Measurements from ENCODE around the gene SLC12A5.

The SLC12A5 gene

DNA sequence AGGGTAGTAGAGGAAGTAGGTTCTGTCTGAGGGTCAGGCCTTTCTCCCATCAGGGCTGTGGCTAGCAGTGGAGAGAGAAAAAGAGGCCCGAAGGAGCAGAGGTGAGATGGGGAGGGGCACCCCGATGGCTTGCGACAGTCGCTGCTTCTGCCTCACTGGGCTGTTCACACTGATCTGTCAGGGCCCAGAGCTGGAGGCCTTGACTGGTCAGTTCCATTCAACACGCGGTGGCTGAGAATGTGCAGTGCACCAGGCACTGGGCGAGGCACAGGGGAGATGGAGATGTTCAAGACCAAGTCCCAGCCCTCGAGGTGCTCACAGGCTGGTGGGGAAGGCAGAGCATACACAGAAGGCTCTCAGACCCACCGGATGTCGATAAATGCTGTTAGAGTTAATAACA lies 21.4 kb downstream of the SLC12A5 start:
- no peaks in the 10 kb centered on the region for H3K36me3 Mint-ChIP-seq
- H3K4me3 Mint-ChIP-seq, result no peak overlapping the region
- H3K9me3 Mint-ChIP-seq (ENCODE audit: low read depth), result no peaks in the 10 kb centered on the region
- no peak overlapping the region for H3K27ac Mint-ChIP-seq
- peaks cover 18% of the 10 kb centered on the region for H3K27me3 Mint-ChIP-seq
- peaks cover 3% of the 10 kb centered on the region for H3K4me1 Mint-ChIP-seq (ENCODE audit: low read depth)

DNA sequence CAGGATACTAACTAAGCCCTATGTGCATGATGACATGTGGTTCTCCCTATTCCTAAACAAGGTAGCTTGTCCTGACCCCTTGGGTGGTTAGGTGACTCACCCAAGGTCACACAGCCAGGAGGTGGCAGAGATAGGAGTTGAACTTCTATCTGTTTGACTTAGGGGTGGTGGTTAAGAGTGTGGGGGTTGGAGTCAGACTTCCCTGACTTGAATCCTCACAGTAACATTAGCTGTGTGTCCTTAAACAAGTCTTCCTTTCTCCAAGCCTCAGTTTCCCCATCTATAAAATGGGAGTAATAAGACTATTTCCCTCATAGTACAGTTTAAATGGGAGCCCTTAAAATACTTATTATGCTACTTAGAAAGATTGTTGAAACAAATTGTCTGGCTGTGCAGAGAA lies 21.9 kb downstream of the SLC12A5 start:
- H3K9me3 Mint-ChIP-seq (ENCODE audit: low read depth), result no peaks in the 10 kb centered on the region
- peaks cover 4% of the 10 kb centered on the region for H3K4me1 Mint-ChIP-seq (ENCODE audit: low read depth)
- H3K27me3 Mint-ChIP-seq, result peaks cover 19% of the 10 kb centered on the region
- no peak overlapping the region for H3K4me3 Mint-ChIP-seq
- H3K27ac Mint-ChIP-seq, result no peak overlapping the region
- H3K36me3 Mint-ChIP-seq, result no peaks in the 10 kb centered on the region

DNA sequence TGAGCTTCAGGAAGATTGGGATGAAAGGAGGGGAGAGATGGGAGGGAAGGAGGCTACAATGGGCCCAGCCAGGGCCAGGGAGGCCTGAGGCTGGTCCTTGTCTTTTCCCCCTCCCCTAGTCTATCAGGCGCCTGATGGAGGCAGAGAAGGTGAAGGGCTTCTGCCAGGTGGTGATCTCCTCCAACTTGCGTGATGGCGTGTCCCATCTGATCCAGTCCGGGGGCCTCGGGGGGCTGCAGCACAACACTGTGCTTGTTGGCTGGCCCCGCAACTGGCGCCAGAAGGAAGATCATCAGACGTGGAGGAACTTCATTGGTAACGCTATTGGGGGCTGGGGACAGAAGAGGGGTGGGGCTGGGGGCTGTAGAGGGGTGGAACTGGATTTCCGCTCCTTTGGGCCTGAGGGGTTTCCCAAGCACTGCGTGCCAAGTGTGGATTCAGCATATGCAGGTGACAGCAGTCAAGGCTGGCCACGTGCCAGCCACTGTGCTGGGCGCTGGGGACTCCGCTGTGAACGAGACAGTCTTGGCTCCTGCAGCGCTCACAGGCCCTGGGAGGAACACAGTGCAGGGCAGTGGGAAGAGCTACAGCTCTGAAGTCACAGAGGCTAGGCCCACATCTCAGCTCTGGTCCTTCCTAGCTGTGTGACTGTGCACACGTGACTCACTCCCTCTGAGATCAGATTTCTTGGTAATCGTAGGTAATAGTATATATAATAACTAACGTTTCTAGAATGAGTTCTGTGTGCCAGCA lies 22.7 kb downstream of the SLC12A5 start:
- Mint-ChIP-seq H3K27me3 (peaks cover 12% of the 10 kb centered on the region), H3K36me3 (peaks cover 2% of the 10 kb centered on the region), H3K27ac (no peak overlapping the region), H3K4me3 (no peak overlapping the region), H3K4me1 (ENCODE audit: low read depth) (peaks cover 4% of the 10 kb centered on the region), H3K9me3 (ENCODE audit: low read depth) (no peaks in the 10 kb centered on the region)

DNA sequence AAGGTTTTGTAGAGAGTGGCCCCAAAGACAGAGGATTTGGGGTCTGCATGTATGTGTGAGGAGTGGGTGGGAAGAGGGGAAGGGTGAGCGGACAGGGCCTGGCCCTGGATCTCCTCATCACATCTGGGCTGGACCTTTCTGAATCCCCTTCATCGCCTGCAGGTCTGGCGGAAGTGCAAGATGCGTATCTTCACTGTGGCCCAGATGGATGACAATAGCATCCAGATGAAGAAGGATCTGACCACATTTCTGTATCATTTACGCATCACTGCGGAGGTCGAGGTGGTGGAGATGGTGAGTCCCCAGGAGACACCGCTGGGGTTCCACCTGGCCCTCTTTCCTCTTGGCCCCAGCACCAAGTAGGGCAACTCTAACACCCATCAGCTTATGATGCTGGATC lies 24.4 kb downstream of the SLC12A5 start:
- peaks cover 3% of the 10 kb centered on the region for H3K36me3 Mint-ChIP-seq
- peaks cover 8% of the 10 kb centered on the region for H3K4me1 Mint-ChIP-seq (ENCODE audit: low read depth)
- no peak overlapping the region for H3K4me3 Mint-ChIP-seq
- H3K27me3 Mint-ChIP-seq, result peaks cover 14% of the 10 kb centered on the region
- no peaks in the 10 kb centered on the region for H3K9me3 Mint-ChIP-seq (ENCODE audit: low read depth)
- H3K27ac Mint-ChIP-seq, result no peak overlapping the region

DNA sequence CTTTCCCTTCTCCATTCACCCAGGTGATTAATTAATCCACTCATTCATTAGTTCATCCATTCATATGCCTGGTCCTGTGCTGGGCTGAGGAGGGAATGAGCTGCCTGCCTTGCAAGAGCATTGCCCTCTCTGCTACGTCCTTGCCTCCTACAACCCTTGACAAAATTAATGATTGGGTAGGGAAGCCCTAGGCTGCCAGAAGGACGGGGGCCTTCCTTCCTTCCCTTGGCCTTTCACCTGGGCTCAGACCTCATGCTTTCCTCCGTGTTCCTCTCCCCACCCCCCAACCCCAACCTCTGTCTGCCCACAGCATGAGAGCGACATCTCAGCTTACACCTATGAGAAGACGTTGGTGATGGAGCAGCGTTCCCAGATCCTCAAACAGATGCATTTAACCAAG lies 25.6 kb downstream of the SLC12A5 start:
- Mint-ChIP-seq H3K27ac (no peak overlapping the region), H3K36me3 (peaks cover 4% of the 10 kb centered on the region), H3K4me1 (ENCODE audit: low read depth) (peaks cover 17% of the 10 kb centered on the region), H3K9me3 (ENCODE audit: low read depth) (no peaks in the 10 kb centered on the region), H3K27me3 (peaks cover 19% of the 10 kb centered on the region), H3K4me3 (no peak overlapping the region)

DNA sequence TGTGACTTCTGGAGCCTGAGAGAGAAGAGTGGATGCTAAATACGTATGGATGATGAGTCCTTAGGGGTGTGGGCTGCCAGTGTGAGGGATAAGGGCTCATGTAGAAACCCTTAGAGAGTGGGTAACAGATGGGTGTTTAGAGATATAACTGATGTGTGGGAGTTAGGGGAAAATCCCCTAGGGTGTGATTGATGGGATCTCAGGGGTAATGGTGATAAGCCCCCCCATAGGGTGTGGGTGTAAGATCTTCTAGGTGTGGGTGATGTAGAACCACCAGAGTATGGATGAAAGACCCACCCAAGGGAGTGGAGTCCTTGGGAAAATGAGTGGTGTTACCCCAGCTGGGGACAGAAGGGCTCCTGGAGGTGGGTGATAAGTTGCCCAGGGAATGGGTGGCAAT lies 26.3 kb downstream of the SLC12A5 start:
- H3K27me3 Mint-ChIP-seq, result peaks cover 19% of the 10 kb centered on the region
- peaks cover 24% of the 10 kb centered on the region for H3K4me1 Mint-ChIP-seq (ENCODE audit: low read depth)
- H3K4me3 Mint-ChIP-seq, result no peak overlapping the region
- no peaks in the 10 kb centered on the region for H3K9me3 Mint-ChIP-seq (ENCODE audit: low read depth)
- no peak overlapping the region for H3K27ac Mint-ChIP-seq
- peaks cover 10% of the 10 kb centered on the region for H3K36me3 Mint-ChIP-seq

DNA sequence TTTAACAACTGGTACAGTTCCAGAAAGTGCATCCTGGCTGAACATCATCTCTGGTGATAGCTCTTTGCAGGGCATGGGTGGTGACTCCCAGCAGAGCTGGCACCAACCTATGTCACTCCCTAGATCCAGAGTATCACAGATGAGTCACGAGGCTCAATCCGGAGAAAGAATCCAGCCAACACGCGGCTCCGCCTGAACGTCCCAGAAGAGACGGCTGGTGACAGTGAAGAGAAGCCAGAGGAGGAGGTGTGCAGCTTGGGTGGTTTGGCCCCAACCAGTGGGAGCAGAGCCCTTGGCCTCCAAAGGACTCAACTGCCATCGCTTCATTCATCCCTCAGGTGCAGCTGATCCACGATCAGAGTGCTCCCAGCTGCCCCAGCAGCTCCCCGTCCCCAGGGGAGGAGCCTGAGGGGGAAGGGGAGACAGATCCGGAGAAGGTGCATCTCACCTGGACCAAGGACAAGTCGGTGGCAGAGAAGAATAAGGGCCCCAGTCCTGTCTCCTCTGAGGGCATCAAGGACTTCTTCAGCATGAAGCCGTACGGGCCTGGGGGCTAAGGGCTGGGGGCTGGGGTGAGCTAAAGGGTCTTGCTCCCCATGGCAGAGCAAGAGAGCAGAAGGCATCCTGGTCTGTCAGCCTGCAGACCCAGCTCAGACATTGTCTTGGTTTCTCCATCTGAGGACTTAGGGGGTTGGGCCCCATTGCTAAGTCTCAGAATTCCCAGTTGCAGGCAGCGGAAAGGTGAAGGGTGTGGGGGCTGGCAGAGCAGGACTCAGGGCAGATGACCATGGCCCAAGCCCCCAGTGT lies 27.2 kb downstream of the SLC12A5 start:
- Mint-ChIP-seq H3K4me3 (no peak overlapping the region), H3K27ac (no peak overlapping the region), H3K4me1 (ENCODE audit: low read depth) (peaks cover 34% of the 10 kb centered on the region), H3K27me3 (peaks cover 16% of the 10 kb centered on the region), H3K36me3 (peaks cover 16% of the 10 kb centered on the region), H3K9me3 (ENCODE audit: low read depth) (no peaks in the 10 kb centered on the region)

DNA sequence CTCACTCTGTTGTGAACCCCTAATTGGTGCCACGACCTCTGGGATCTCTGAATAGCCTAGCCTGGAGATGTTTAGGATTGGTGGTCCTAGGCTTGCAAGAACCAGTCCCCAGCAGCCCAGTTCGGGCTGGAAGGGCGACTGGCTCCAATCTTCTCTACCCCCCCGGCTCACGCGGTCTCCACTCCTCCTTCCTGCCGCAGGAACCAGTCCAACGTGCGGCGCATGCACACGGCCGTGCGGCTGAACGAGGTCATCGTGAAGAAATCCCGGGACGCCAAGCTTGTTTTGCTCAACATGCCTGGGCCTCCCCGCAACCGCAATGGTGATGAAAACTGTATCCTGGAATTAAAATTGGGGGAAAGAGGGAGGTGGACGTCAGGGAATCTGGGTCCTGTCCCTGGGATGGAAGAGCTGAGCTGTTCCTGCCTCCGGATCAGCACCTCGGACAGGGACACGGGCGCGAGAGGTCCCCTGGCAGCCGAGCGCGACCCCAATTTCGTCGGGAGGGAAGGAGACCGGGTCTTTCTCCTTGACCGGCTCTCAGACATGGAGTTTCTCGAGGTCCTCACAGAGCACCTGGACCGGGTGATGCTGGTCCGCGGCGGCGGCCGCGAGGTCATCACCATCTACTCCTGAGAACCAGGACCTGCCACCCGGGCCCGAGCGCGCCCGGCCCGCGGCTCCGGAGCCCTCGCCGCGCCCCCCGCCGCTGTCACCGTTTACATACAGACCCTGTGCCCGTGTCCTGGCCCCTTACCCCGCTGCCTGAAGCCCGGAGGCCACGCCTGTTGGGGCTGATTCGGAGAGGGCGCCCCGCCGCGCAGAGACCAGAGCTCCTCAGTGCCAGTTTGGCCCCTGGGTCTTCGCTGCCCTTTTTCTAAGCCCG lies 28.2 kb downstream of the SLC12A5 start:
- no peak overlapping the region for H3K4me3 Mint-ChIP-seq
- peaks cover 16% of the 10 kb centered on the region for H3K27me3 Mint-ChIP-seq
- H3K36me3 Mint-ChIP-seq, result peaks cover 24% of the 10 kb centered on the region
- no peaks in the 10 kb centered on the region for H3K9me3 Mint-ChIP-seq (ENCODE audit: low read depth)
- no peak overlapping the region for H3K27ac Mint-ChIP-seq
- H3K4me1 Mint-ChIP-seq (ENCODE audit: low read depth), result peaks cover 43% of the 10 kb centered on the region

DNA sequence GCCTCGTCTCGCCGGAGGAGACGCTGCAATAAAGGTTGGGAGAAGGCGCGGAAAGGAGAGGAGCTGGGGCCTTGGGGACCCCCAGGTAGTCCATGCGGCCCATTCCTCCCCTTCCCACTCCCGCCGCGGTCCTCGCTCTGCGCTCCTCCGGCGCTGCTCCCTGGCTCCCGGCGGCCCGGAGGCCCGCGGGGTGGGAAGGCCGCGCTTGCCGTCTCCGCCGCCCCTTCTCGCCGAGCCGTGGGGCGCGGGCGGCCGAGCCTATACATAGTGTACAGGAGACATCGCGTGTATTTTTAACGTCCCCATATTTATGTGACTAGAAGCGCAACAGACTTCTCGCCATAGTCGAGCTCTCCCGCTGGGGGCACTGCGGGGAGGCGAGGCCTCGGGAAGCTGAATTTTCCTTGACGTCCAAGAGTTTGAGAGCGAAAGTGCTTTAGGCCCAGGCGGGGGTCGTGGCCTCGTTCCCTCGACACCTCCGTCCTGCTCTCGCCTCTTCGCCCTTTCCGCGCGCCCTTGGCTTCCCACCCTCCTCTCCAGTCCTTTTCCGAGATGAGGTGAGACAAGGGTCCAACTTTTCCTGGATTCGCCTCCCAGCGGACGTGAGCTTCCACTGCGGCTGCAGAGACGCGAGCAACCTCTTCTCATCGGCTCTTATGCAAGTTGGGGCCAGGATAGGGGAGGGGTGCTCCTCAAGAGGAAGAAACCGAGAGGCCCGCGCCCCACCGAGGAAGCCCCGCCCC lies 29.0 kb downstream of the SLC12A5 start:
- Mint-ChIP-seq H3K36me3 (peaks cover 24% of the 10 kb centered on the region), H3K4me3 (peak overlapping the region; percentile 30), H3K27ac (no peak overlapping the region), H3K27me3 (peaks cover 16% of the 10 kb centered on the region), H3K9me3 (ENCODE audit: low read depth) (no peaks in the 10 kb centered on the region), H3K4me1 (ENCODE audit: low read depth) (peaks cover 49% of the 10 kb centered on the region)

DNA sequence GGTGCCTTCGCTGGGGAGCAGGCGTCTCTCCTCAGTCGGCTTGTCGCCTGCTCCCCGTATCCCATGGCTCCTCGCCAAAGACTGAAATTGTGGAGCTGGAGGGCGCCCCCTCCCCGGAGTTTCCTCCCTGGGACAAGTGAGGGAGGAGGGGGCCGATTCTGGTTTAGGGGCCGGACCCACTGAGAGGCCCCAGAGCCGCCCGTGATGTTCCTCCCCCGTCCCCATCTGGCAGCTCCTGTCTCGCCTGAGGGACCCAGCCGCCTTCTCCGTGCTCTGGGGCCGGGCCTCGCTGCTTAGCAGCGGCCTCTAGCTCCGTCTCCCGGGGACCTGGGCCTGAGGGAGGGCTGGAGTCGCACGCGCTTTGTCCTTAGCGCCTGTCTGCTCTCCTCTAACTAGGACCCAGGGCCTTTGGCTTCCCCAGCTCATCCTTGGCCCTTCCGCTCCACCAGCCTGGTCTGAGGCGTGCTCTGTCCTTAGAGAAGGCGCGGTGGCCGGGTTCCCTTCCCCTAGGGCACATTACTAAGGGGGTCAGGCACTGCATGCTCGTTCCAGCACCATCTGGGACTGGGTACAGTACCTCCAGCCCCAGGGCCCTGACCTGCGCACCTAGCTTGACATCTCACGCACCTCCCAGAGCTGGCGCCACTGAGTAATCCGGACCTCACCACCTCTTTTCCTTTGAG lies 29.7 kb downstream of the SLC12A5 start:
- Mint-ChIP-seq H3K4me3 (no peak overlapping the region), H3K27ac (no peak overlapping the region)

DNA sequence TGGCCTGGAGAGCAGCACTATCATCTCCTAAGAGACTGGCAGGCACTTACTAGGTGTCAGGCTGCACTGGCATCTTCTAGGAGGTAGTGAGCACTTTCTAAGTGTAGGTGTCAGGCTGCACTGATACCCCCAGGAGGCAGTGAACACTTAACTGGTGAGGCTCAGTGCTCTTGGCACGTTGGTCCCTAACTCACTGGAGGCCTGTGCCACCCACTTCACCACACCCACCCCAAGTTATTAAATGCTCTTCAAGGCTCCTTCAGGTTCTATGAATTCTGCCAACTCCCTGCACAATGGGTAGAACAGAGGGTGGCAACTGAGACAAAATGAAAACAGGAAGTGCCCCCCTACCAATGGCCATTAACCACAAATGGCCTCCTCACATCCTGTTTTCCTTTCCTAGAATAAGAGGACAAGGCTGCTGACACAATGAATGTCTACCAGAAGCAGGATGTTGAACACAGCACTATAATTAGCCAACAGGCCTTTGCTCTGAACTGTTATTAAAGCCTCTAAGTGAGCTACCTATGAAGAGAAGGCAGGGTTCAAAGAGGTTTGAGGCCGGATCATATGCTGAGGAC lies 31.4 kb downstream of the SLC12A5 start:
- Mint-ChIP-seq H3K4me3 (peak overlapping the region; percentile 4), H3K27ac (no peak overlapping the region), H3K27me3 (peaks cover 11% of the 10 kb centered on the region), H3K4me1 (ENCODE audit: low read depth) (peaks cover 56% of the 10 kb centered on the region), H3K9me3 (ENCODE audit: low read depth) (no peaks in the 10 kb centered on the region), H3K36me3 (peaks cover 41% of the 10 kb centered on the region)

More for the DNA sequence above, 29.7 kb downstream of the SLC12A5 start:
- H3K27me3 Mint-ChIP-seq, result peaks cover 14% of the 10 kb centered on the region
- peaks cover 53% of the 10 kb centered on the region for H3K4me1 Mint-ChIP-seq (ENCODE audit: low read depth)
- H3K9me3 Mint-ChIP-seq (ENCODE audit: low read depth), result no peaks in the 10 kb centered on the region
- peaks cover 30% of the 10 kb centered on the region for H3K36me3 Mint-ChIP-seq

DNA sequence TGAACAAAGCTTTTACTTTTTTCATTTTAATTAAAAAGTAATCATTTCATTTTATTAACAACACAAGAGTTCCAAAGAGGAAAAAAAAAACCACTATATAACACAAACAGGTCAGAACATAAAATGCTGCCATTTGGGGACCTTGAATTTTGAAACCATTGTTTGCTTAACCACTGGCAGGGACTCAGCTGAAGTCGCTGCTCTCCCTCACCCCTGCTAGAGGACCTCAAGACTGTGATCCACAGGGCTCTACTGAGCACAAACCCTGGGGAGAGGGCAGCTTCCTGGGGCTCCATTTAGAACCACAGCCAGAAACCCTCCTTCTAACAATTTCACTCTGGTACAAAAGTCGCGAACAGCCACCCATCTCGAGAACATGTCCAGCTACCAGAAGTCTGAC lies 32.0 kb downstream of the SLC12A5 start:
- H3K4me1 Mint-ChIP-seq (ENCODE audit: low read depth), result peaks cover 54% of the 10 kb centered on the region
- H3K36me3 Mint-ChIP-seq, result peaks cover 44% of the 10 kb centered on the region
- no peak overlapping the region for H3K27ac Mint-ChIP-seq

DNA sequence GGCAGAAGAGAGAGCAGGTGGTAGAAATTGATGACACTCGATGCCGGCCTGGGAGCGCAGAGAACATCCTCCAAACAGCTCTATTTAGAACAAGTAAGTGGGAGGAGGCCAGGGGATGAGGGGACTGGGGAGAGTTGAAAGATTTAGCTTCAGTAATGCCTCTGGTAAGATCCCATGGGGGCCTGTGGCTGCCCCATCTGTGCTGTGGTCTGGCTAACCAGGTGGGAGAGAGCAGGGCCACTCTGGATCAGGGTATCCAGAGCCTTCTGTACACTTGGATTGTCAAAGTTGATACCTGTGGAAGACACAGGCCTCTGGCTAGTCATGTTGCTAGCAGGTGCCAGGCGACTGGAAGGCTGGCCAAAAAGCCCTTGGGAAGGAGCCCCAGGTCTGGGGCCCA lies 33.1 kb downstream of the SLC12A5 start:
- Mint-ChIP-seq H3K4me1 (ENCODE audit: low read depth) (peaks cover 54% of the 10 kb centered on the region), H3K27ac (no peak overlapping the region), H3K4me3 (no peak overlapping the region), H3K9me3 (ENCODE audit: low read depth) (no peaks in the 10 kb centered on the region), H3K36me3 (peaks cover 46% of the 10 kb centered on the region), H3K27me3 (peaks cover 5% of the 10 kb centered on the region)

More for the DNA sequence above, 32.0 kb downstream of the SLC12A5 start:
- Mint-ChIP-seq H3K27me3 (peaks cover 8% of the 10 kb centered on the region), H3K9me3 (ENCODE audit: low read depth) (no peaks in the 10 kb centered on the region), H3K4me3 (peak overlapping the region; percentile 44)

Data from activated naive CD8-positive, alpha-beta T cell (primary cell).